Subcutaneous abdominal adipose tissue (tissue), 5 donors: ENCODE measurements around the gene PPFIA3.
"Not testable (repeated sequence)": the region's sequence is repeated elsewhere in the genome, so short reads cannot be mapped to it uniquely, and the experiment has no call there.

Experiments used
- H3K27ac ChIP-seq: one replicate; pipeline ENCODE4 v1.7.0; 2013; ENCODE audit warnings: low read depth, mild to moderate bottlenecking, inconsistent platforms, low read length, moderate library complexity
- H3K27me3 ChIP-seq, 5 donors: one replicate each; pipeline ENCODE4 v1.7.0; 2013; ENCODE audit warnings: low read length in 5 of 5, inconsistent platforms in 1 of 5; ENCODE audit not compliant: control insufficient read depth in 5 of 5, insufficient read depth in 4 of 5
- H3K36me3 ChIP-seq, 5 donors: one replicate each; pipeline ENCODE4 v1.7.0; 2013; ENCODE audit warnings: low read length in 5 of 5; ENCODE audit not compliant: control insufficient read depth in 5 of 5, insufficient read depth in 5 of 5
- H3K4me1 ChIP-seq, 5 donors: one replicate each; pipeline ENCODE4 v1.7.0; 2013; ENCODE audit warnings: low read length in 5 of 5, mild to moderate bottlenecking in 3 of 5, moderate library complexity in 1 of 5; ENCODE audit not compliant: control insufficient read depth in 5 of 5, insufficient read depth in 5 of 5
- H3K4me3 ChIP-seq, 5 donors: one replicate each; pipeline ENCODE4 v1.7.0; 2013; ENCODE audit warnings: low read length in 5 of 5, low read depth in 1 of 5
- H3K9ac ChIP-seq, 5 donors: one replicate each; pipeline ENCODE4 v1.7.0; 2013; ENCODE audit warnings: low read length in 5 of 5, mild to moderate bottlenecking in 4 of 5, moderate library complexity in 3 of 5
- H3K9me3 ChIP-seq, 5 donors: one replicate each; pipeline ENCODE4 v1.7.0; 2013; ENCODE audit warnings: low read length in 5 of 5; ENCODE audit not compliant: control insufficient read depth in 5 of 5
- donor health status: healthy.
- donor health status: healthy.
- donor health status: healthy.
- donor health status: healthy.
- donor health status: healthy.

PPFIA3 gene

DNA sequence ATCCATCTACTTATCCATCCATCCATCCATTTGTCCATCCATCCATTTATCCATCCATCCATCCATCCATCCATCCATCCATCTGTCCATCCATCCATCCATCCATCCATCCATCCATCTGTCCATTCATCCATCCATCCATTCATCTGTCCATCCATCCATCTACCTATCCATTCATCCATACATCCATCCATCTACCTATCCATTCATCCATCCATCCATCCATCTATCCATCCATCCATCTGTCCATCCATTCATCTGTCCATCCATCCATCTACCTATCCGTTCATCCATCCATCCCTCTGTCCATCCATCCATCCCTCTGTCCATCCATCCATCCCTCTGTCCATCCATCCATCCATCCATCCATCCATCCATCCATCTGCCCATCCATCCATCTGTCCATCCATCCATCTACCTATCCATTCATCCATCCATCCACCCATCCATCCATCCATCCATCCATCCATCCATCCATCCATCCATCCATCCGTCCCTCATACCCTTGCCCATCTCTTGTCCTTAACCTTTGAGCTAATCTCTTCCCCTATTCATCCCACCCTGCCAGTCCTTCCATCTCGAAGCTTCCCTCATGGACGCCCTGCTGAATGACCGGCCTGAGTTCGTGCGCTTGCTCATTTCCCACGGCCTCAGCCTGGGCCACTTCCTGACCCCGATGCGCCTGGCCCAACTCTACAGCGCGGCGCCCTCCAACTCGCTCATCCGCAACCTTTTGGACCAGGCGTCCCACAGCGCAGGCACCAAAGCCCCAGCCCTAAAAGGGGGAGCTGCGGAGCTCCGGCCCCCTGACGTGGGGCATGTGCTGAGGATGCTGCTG lies 62.9 kb downstream of the PPFIA3 start:
- not testable (repeated sequence) for H3K9me3 ChIP-seq, H3K9ac ChIP-seq
- H3K36me3 ChIP-seq: peaks cover 3 to 45% (median 22%) of the 10 kb centered on the region in 5 donors

DNA sequence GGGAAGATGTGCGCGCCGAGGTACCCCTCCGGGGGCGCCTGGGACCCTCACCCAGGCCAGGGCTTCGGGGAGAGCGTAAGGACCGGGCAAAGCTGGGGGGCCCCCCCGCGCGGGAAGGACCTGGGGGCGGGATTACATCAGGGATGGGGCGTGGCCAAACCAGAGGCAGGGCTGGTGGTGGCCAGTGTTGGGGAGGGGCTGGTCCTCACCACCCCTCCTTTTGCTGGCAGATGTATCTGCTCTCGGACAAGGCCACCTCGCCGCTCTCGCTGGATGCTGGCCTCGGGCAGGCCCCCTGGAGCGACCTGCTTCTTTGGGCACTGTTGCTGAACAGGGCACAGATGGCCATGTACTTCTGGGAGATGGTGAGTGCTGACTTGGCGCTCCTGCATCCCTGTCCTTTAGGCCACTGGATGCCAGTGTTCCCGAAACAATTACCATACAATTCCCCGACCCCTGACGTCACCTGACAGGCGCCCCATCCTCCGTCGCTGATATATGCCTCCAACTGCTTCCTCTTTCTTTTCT lies 63.6 kb downstream of the PPFIA3 start:
- H3K9ac ChIP-seq: no peak overlapping the region
- H3K36me3 ChIP-seq: peaks cover 3 to 40% (median 20%) of the 10 kb centered on the region in 5 donors
- no peaks in the 10 kb centered on the region for H3K27me3 ChIP-seq
- no peaks in the 10 kb centered on the region for H3K9me3 ChIP-seq
- no peaks in the 10 kb centered on the region for H3K4me1 ChIP-seq
- no peak overlapping the region for H3K27ac ChIP-seq
- no peak overlapping the region for H3K4me3 ChIP-seq

More for the DNA sequence above, 62.9 kb downstream of the PPFIA3 start:
- H3K4me3 ChIP-seq, H3K27ac ChIP-seq, H3K27me3 ChIP-seq, H3K4me1 ChIP-seq: not testable (repeated sequence)

DNA sequence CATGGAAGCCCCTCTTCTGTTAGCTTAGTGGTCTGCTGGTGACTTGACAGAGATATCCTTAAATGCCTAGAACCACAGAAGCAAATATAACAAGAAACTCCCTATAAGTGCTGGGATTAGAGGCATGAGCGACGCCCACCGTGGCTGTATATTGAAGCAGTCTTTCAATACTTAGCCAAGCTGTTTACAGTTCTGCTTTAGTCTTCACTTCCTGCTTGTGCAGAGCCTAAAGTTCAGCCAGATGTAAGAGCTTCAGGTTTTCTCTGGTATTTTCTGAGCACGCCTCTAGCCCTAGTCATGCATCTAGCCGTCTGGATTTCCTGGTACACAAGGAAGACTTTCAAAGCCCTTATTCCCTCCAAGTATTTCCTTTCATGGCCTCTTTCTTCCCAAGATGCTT lies 66.8 kb downstream of the PPFIA3 start:
- H3K9me3 ChIP-seq: no peaks in the 10 kb centered on the region

GRCh38 chr19:49188626-49189200 lies 69.4 kb downstream of the PPFIA3 start:
- no peaks in the 10 kb centered on the region for H3K27me3 ChIP-seq
- H3K4me1 ChIP-seq: peaks cover 0 to 22% (median 0%) of the 10 kb centered on the region in 5 donors
- H3K9ac ChIP-seq: no peak overlapping the region
- peak overlapping the region; percentile 14 for H3K27ac ChIP-seq
- peaks cover 16 to 59% (median 40%) of the 10 kb centered on the region in 5 donors for H3K36me3 ChIP-seq
- H3K9me3 ChIP-seq: no peaks in the 10 kb centered on the region
- H3K4me3 ChIP-seq: no peak overlapping the region

More for the DNA sequence above, 66.8 kb downstream of the PPFIA3 start:
- H3K4me3 ChIP-seq: no peak overlapping the region
- no peak overlapping the region for H3K9ac ChIP-seq
- H3K36me3 ChIP-seq: peaks cover 10 to 58% (median 40%) of the 10 kb centered on the region in 5 donors
- no peaks in the 10 kb centered on the region for H3K27me3 ChIP-seq
- H3K27ac ChIP-seq: no peak overlapping the region
- peaks cover 0 to 22% (median 0%) of the 10 kb centered on the region in 5 donors for H3K4me1 ChIP-seq

DNA sequence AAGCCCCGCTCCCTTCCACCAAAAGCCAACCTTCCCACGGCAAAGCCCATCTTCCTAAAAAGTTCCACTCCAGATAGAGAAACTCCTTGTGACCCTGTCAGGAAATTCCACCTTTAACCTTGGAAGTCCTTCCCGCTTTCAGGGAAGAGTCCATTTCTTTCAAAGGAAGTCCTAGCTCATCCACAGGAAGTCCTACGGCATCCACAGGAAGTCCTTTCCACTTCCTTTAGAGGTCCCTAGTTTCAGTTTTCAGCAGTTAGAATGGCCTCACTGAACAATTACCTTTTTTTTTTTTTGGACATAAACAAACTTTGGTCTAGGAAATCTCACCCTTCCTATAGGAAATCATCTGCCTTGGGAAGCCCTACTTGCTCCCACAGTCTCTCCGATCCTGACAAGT lies 69.9 kb downstream of the PPFIA3 start:
- H3K4me1 ChIP-seq: peaks cover 0 to 22% (median 0%) of the 10 kb centered on the region in 5 donors
- peak overlapping the region; percentile 14 for H3K27ac ChIP-seq
- H3K27me3 ChIP-seq: no peaks in the 10 kb centered on the region
- peaks cover 12 to 65% (median 44%) of the 10 kb centered on the region in 5 donors for H3K36me3 ChIP-seq
- peak overlapping the region in 1 of 5 donors; percentile 12 for H3K9ac ChIP-seq
- H3K4me3 ChIP-seq: no peak overlapping the region
- H3K9me3 ChIP-seq: no peaks in the 10 kb centered on the region

DNA sequence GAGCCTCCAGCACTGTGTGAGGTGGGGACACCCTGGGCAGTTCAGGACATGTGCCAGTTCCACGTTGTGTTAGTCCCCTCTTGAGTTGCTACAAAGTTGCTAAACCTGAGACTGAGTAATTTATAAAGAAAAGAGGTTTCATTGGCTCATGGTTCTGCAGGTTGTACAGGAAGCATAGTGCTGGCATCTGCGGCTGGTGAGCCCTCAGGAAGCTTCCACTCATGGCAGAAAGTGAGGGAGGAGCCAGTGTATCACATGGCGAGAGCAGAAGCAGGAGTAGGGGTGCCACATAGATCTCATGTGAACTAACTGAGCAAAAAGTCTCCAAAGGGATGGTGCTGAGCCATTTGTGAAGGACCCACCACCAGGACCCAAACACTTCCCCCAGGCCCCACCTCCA lies 71.4 kb downstream of the PPFIA3 start:
- Histone ChIP-seq H3K27me3 (no peaks in the 10 kb centered on the region), H3K36me3 (peaks cover 12 to 61% (median 44%) of the 10 kb centered on the region in 5 donors), H3K4me3 (no peak overlapping the region), H3K9me3 (no peaks in the 10 kb centered on the region), H3K27ac (no peak overlapping the region), H3K9ac (no peak overlapping the region), H3K4me1 (peaks cover 0 to 22% (median 0%) of the 10 kb centered on the region in 5 donors)

GRCh38 chr19:49193822-49194394 lies 74.6 kb downstream of the PPFIA3 start:
- Histone ChIP-seq H3K36me3 (peaks cover 12 to 60% (median 31%) of the 10 kb centered on the region in 5 donors), H3K4me1 (peaks cover 0 to 19% (median 3%) of the 10 kb centered on the region in 5 donors), H3K9ac (no peak overlapping the region), H3K27me3 (no peaks in the 10 kb centered on the region), H3K4me3 (no peak overlapping the region), H3K9me3 (no peaks in the 10 kb centered on the region), H3K27ac (no peak overlapping the region)

DNA sequence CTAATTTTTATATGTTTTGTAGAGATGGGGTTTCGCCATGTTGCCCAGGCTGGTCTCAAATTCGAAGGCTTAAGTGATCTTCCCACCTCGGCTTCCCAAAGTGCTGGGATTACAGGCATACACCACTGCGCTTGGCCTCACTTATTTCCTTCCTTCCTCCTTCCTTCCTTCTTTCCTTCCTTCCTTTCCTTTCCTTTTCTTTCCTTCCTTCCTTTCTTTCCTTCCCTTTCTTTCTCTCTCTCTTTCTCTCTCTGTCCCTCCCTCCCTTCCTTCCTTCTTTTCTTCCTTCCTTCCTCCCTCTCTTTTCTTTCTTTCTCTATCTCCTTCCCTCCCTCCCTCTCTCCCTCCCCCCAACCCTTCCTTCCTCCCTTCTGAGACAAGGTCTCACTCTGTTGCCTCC lies 75.1 kb downstream of the PPFIA3 start:
- Histone ChIP-seq H3K9ac (no peak overlapping the region), H3K27me3 (no peaks in the 10 kb centered on the region), H3K36me3 (peaks cover 9 to 57% (median 31%) of the 10 kb centered on the region in 5 donors), H3K4me3 (no peak overlapping the region), H3K27ac (no peak overlapping the region), H3K4me1 (peaks cover 0 to 14% (median 3%) of the 10 kb centered on the region in 5 donors), H3K9me3 (no peaks in the 10 kb centered on the region)

DNA sequence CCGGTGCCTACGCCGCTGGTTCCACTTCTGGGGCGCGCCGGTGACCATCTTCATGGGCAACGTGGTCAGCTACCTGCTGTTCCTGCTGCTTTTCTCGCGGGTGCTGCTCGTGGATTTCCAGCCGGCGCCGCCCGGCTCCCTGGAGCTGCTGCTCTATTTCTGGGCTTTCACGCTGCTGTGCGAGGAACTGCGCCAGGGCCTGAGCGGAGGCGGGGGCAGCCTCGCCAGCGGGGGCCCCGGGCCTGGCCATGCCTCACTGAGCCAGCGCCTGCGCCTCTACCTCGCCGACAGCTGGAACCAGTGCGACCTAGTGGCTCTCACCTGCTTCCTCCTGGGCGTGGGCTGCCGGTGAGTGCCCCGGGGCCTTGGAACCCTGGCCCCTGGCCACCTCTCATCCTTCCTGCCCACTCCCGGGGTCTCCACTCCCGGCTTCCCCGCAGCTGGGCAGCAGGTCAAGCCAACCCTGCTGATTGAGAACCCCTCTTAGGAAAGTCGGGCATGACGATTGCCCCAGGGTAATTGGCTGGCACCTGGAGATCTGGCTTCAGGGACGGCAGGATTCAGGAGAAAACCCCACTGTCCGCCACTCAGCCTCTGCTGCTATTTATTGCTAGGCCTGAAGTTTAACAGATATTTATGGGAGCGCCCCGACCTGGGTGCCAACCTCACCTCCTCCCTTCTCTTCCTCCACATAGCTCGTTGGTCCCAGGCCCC lies 77.3 kb downstream of the PPFIA3 start:
- H3K4me3 ChIP-seq: no peak overlapping the region
- H3K4me1 ChIP-seq: peaks cover 0 to 4% (median 3%) of the 10 kb centered on the region in 5 donors
- H3K9ac ChIP-seq: no peak overlapping the region
- H3K36me3 ChIP-seq: peaks cover 5 to 50% (median 21%) of the 10 kb centered on the region in 5 donors
- no peaks in the 10 kb centered on the region for H3K9me3 ChIP-seq
- H3K27ac ChIP-seq: no peak overlapping the region
- H3K27me3 ChIP-seq: no peaks in the 10 kb centered on the region
